ENCODE measurements around the gene AHDC1.

DNA sequence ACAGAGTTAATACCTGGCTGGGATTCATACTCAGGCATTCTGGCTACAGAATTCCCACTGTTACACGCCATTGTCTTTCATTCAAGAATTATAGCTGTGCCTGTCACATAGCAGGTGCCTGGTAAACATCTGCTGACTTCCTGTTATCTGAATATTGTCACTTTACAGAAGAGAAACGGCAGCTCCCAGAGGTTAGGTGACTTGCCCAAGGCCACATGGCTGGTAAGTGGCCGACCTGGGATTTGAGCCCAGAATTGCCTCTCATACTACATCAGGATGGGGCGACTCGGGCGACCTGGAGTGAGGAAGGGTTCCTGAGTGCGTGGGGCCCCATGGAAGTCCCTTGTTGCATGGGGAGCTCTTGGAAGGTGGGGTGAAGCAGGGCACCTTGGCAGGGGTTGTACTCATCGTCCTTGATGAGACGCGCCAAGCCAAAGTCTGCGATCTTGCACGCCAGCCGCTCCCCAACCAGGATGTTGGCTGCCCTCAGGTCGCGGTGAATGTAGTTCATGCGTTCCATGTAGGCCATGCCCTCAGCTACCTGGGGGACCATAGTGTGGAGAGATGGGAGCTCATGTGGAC lies 10.2 kb upstream of the AHDC1 start:
- TF ChIP-seq EZH2phosphoT487 (IDR thresholded peaks at IDR 0.05; ENCODE audit: insufficient read depth, low read depth), result no peak
- no peak for TF ChIP-seq EZH2 (IDR thresholded peaks at IDR 0.05; ENCODE audit: insufficient read depth, poor library complexity, severe bottlenecking)
